Testis (tissue), 2 donors: Measurements from ENCODE around the gene IGF1R.

ENCODE experiments used
- POLR2A ChIP-seq: fragments of 450-650 bp; IDR thresholded peaks from one replicate; pipeline ENCODE4 v1.6.1; 2017; ENCODE audit warnings: antibody characterized with exemption, mild to moderate bottlenecking, moderate library complexity
- TF ChIP-seq, protein P1 (sequence below), 3 experiments: fragments of 450-650 bp in 2 of 3; fragments of 200-600 bp in 1 of 3; sonication (generic) in 1 of 3; IDR thresholded peaks; one replicate each; pipeline ENCODE4 v1.5.1; 2016 to 2019; ENCODE audit warnings: antibody characterized with exemption in 3 of 3, mild to moderate bottlenecking in 2 of 3, moderate library complexity in 1 of 3

- TF ChIP-seq, protein P1, sequence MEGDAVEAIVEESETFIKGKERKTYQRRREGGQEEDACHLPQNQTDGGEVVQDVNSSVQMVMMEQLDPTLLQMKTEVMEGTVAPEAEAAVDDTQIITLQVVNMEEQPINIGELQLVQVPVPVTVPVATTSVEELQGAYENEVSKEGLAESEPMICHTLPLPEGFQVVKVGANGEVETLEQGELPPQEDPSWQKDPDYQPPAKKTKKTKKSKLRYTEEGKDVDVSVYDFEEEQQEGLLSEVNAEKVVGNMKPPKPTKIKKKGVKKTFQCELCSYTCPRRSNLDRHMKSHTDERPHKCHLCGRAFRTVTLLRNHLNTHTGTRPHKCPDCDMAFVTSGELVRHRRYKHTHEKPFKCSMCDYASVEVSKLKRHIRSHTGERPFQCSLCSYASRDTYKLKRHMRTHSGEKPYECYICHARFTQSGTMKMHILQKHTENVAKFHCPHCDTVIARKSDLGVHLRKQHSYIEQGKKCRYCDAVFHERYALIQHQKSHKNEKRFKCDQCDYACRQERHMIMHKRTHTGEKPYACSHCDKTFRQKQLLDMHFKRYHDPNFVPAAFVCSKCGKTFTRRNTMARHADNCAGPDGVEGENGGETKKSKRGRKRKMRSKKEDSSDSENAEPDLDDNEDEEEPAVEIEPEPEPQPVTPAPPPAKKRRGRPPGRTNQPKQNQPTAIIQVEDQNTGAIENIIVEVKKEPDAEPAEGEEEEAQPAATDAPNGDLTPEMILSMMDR (IDR thresholded peaks at IDR 0.05), result no peak
- no peak for TF ChIP-seq POLR2A
Measured at GRCh38 chr15:98907927-98908471, 259.7 kb downstream of the IGF1R start.
